Duodenal mucosa (tissue), 2 donors: ENCODE data around the gene SLC39A11.

Experiments used
- H3K27ac ChIP-seq: one replicate; pipeline ENCODE4 v1.7.0; 2013; ENCODE audit warnings: low read depth, low read length
- H3K27me3 ChIP-seq, 2 donors: one replicate each; pipeline ENCODE4 v1.7.0; 2013; ENCODE audit warnings: low read length in 2 of 2, control low read depth in 1 of 2; ENCODE audit not compliant: insufficient read depth in 2 of 2, control insufficient read depth in 1 of 2
- H3K36me3 ChIP-seq, 2 donors: one replicate each; pipeline ENCODE4 v1.7.0; 2013; ENCODE audit warnings: low read length in 2 of 2, control low read depth in 1 of 2; ENCODE audit not compliant: insufficient read depth in 2 of 2, control insufficient read depth in 1 of 2
- H3K4me1 ChIP-seq, 2 donors: one replicate each; pipeline ENCODE4 v1.7.0; 2013; ENCODE audit warnings: low read length in 2 of 2, control low read depth in 1 of 2; ENCODE audit not compliant: insufficient read depth in 2 of 2, control insufficient read depth in 1 of 2
- H3K4me3 ChIP-seq, 2 donors: one replicate each; pipeline ENCODE4 v1.7.0; 2013; ENCODE audit warnings: low read length in 2 of 2, low read depth in 1 of 2
- H3K9ac ChIP-seq, 2 donors: one replicate each; pipeline ENCODE4 v1.7.0; 2013; ENCODE audit warnings: low read length in 2 of 2, low read depth in 1 of 2
- H3K9me3 ChIP-seq, 2 donors: one replicate each; pipeline ENCODE4 v1.7.0; 2013; ENCODE audit warnings: low read length in 2 of 2, control low read depth in 1 of 2; ENCODE audit not compliant: control insufficient read depth in 1 of 2

Gene SLC39A11

GRCh38 chr17:72761431-72761830 is 331.1 kb downstream of the SLC39A11 start:
- Histone ChIP-seq H3K27ac (no peak overlapping the region), H3K4me3 (no peak overlapping the region), H3K36me3 (no peaks in the 10 kb centered on the region), H3K27me3 (no peaks in the 10 kb centered on the region), H3K4me1 (no peaks in the 10 kb centered on the region), H3K9me3 (no peaks in the 10 kb centered on the region), H3K9ac (no peak overlapping the region)

DNA sequence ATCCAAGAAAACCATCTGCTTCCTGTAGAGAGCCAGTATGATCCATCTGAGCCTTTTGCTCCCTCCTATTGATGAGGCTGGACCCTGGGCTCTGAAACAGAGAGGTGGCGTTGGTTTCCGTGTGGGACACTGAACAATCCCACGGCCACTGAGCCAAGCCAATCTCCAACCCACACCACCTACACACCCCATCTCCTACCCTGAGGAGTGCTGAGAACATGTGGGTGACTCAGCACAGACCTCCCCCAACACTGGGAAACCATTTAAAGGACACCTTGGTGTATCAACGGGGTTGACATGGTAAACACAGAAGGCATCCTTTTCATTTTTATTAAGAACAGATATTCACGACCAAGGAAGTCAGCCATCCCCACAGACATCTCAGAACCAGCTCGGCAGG is 332.1 kb downstream of the SLC39A11 start:
- Histone ChIP-seq H3K9me3 (peaks cover 0 to 3% of the 10 kb centered on the region in 2 donors), H3K36me3 (no peaks in the 10 kb centered on the region), H3K27ac (no peak overlapping the region), H3K4me1 (no peaks in the 10 kb centered on the region), H3K4me3 (no peak overlapping the region), H3K9ac (no peak overlapping the region), H3K27me3 (no peaks in the 10 kb centered on the region)

- no peak overlapping the region for H3K4me3 ChIP-seq
- no peaks in the 10 kb centered on the region for H3K27me3 ChIP-seq
- H3K27ac ChIP-seq: no peak overlapping the region
- H3K9ac ChIP-seq: no peak overlapping the region
- peaks cover 0 to 3% of the 10 kb centered on the region in 2 donors for H3K9me3 ChIP-seq
- no peaks in the 10 kb centered on the region for H3K4me1 ChIP-seq
- H3K36me3 ChIP-seq: no peaks in the 10 kb centered on the region
These were observed 333.2 kb downstream of the SLC39A11 start for GRCh38 chr17:72759301-72759700.

DNA sequence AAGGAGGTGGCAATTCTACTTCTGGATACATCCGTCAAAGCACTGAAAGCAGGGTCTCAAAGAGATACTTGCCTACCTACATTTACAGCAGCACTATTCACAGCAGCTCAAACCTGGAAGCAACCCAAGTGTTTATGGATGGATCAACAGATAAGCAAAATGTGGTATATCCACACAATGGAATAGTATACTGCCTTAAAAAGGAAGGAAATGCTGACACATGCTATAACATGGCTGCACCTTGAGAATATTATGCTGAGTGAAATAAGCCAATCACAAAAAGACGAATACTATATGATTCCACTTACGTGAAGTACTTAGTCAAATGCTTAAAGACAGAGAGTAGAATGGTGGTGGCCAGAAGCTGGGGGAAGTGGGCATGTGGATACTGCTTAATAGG is 336.2 kb downstream of the SLC39A11 start:
- no peaks in the 10 kb centered on the region for H3K27me3 ChIP-seq
- H3K9me3 ChIP-seq: peaks cover 0 to 3% of the 10 kb centered on the region in 2 donors
- H3K4me3 ChIP-seq: no peak overlapping the region
- no peaks in the 10 kb centered on the region for H3K36me3 ChIP-seq
- H3K27ac ChIP-seq: no peak overlapping the region
- H3K4me1 ChIP-seq: no peaks in the 10 kb centered on the region
- no peak overlapping the region for H3K9ac ChIP-seq

- H3K27ac ChIP-seq: no peak overlapping the region
- H3K27me3 ChIP-seq: no peaks in the 10 kb centered on the region
- no peak overlapping the region for H3K9ac ChIP-seq
- H3K36me3 ChIP-seq: no peaks in the 10 kb centered on the region
- H3K4me1 ChIP-seq: peaks cover 3 to 7% of the 10 kb centered on the region in 2 donors
- peaks cover 0 to 3% of the 10 kb centered on the region in 2 donors for H3K9me3 ChIP-seq
- H3K4me3 ChIP-seq: no peak overlapping the region
These were observed 338.0 kb downstream of the SLC39A11 start for GRCh38 chr17:72754513-72754912.

- H3K27me3 ChIP-seq: no peaks in the 10 kb centered on the region
- peaks cover 0 to 3% of the 10 kb centered on the region in 2 donors for H3K9me3 ChIP-seq
- no peak overlapping the region for H3K9ac ChIP-seq
- H3K4me3 ChIP-seq: no peak overlapping the region
- H3K4me1 ChIP-seq: peaks cover 19 to 21% of the 10 kb centered on the region in 2 donors
- H3K36me3 ChIP-seq: no peaks in the 10 kb centered on the region
- no peak overlapping the region for H3K27ac ChIP-seq
These were observed 340.7 kb downstream of the SLC39A11 start for GRCh38 chr17:72751746-72752145.

DNA sequence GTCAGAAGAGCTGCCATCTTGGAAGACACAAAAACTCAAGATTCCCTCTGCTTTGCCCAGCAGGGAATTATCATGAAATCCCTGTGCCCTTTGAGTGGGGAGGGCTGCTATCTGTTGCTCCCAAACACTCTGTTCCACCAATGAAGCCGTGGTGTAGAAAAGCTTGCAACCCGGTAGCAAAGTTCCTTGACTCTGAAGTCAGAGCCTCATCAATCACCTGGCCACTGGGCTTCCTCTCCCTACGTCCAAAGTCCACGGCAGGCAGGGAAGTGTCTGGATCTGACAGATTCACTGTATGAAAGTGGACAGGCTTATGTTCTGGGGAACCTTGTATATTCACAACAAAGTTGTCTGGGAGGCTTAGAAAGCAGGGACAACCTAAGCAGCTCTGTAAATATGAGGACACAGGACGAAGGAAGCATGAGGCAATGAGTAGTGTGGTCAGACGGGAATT is 343.3 kb downstream of the SLC39A11 start:
- no peaks in the 10 kb centered on the region for H3K36me3 ChIP-seq
- H3K9ac ChIP-seq: no peak overlapping the region
- H3K9me3 ChIP-seq: no peaks in the 10 kb centered on the region
- H3K27me3 ChIP-seq: no peaks in the 10 kb centered on the region
- H3K27ac ChIP-seq: no peak overlapping the region
- H3K4me1 ChIP-seq: peaks cover 19 to 21% of the 10 kb centered on the region in 2 donors
- no peak overlapping the region for H3K4me3 ChIP-seq

GRCh38 chr17:72747501-72747900 is 345.0 kb downstream of the SLC39A11 start:
- Histone ChIP-seq H3K9me3 (no peaks in the 10 kb centered on the region), H3K4me3 (no peak overlapping the region), H3K27me3 (no peaks in the 10 kb centered on the region), H3K36me3 (no peaks in the 10 kb centered on the region), H3K4me1 (peaks cover 19 to 21% of the 10 kb centered on the region in 2 donors), H3K9ac (no peak overlapping the region), H3K27ac (no peak overlapping the region)

- Histone ChIP-seq H3K9me3 (no peaks in the 10 kb centered on the region), H3K4me1 (peaks cover 19 to 21% of the 10 kb centered on the region in 2 donors), H3K9ac (no peak overlapping the region), H3K36me3 (no peaks in the 10 kb centered on the region), H3K27ac (no peak overlapping the region), H3K4me3 (no peak overlapping the region), H3K27me3 (no peaks in the 10 kb centered on the region)
These were observed 347.2 kb downstream of the SLC39A11 start for GRCh38 chr17:72745241-72745640.

DNA sequence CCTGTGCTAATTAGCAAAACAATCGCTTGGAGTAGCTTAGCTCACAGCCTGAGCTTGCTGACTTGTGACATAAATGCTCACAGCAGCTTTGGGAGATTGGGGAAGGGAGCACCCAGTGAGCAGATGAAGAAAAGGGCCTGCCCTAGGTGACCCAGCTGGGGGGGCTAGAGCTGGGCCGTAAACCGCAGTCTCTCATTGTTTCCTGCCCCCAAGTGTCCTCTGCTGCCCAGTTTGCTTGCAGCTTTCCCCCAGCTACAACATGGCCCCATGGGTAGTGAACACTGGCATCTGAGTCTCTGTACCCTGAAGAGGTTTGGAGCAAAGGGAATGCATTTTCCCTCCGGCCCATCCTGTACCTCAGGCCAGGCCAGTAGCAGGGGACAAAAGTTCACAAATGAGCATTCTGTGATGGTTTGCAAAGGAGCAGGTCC is 349.4 kb downstream of the SLC39A11 start:
- Histone ChIP-seq H3K27me3 (no peaks in the 10 kb centered on the region), H3K4me3 (no peak overlapping the region), H3K36me3 (no peaks in the 10 kb centered on the region), H3K4me1 (peaks cover 0 to 4% of the 10 kb centered on the region in 2 donors), H3K9ac (no peak overlapping the region), H3K27ac (no peak overlapping the region), H3K9me3 (no peaks in the 10 kb centered on the region)
